IPS-15b (cell line): Measurements from ENCODE around the gene RASSF5.

Source experiments
- H3K27me3 ChIP-seq: one replicate; pipeline ENCODE4 v1.6.1; 2013; ENCODE audit warnings: low read length; ENCODE audit not compliant: control insufficient read depth, insufficient read depth
- H3K36me3 ChIP-seq: one replicate; pipeline ENCODE4 v1.6.1; 2013; ENCODE audit warnings: low read length; ENCODE audit not compliant: control insufficient read depth, insufficient read depth
- H3K4me1 ChIP-seq: one replicate; pipeline ENCODE4 v1.6.1; 2013; ENCODE audit warnings: mild to moderate bottlenecking, low read length; ENCODE audit not compliant: control insufficient read depth, insufficient read depth
- H3K4me3 ChIP-seq: one replicate; pipeline ENCODE4 v1.5.1; 2013; ENCODE audit warnings: low read depth, low read length
- H3K9ac ChIP-seq: one replicate; pipeline ENCODE4 v1.6.1; 2013; ENCODE audit warnings: low read depth, mild to moderate bottlenecking, low read length
- H3K9me3 ChIP-seq: one replicate; pipeline ENCODE4 v1.6.1; 2013; ENCODE audit warnings: mild to moderate bottlenecking, low read length; ENCODE audit not compliant: control insufficient read depth, insufficient read depth

The RASSF5 gene

DNA sequence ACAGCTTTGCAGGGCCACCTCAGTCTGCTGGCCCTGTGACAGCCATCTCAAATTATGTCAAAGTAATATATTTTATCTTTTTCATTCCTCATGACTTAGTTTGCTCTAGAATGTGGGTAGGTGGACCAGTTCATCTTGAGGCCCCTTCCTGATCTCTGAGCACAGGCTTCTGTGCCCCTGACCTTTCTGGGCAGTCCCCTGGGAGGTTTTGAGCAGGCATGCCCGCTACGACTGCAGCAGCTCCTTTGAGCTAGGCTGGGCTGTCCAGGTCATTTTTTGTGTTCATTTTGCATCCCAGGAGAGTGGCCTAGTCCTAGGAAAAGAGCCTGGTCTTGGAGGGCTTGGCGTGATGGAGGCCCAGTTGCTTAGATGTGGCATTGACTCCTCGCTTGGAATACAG lies 62.2 kb downstream of the RASSF5 start:
- Histone ChIP-seq H3K9ac (no peak overlapping the region), H3K36me3 (no peaks in the 10 kb centered on the region), H3K9me3 (no peaks in the 10 kb centered on the region), H3K4me3 (no peak overlapping the region), H3K4me1 (peaks cover 3% of the 10 kb centered on the region), H3K27me3 (peaks cover 6% of the 10 kb centered on the region)

DNA sequence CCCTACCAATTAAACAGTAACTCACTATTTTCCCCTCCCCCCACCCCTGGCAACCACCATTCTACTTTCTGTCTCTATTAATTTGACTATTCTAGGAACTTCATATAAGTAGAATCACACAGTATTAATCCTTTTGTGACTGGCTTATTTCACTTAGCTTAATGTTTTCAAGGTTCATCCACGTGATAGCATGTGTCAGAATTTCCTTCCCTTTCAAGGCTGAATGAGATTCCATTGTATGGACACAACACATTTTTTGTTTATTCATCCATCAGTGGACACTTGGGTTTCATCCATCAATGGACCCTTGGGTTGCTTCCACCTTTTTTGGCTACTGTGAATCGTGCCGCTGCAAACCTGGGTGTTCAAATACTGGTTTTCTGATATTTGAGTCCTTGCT lies 63.2 kb downstream of the RASSF5 start:
- peaks cover 3% of the 10 kb centered on the region for H3K4me1 ChIP-seq
- no peaks in the 10 kb centered on the region for H3K36me3 ChIP-seq
- H3K9ac ChIP-seq = no peak overlapping the region
- H3K4me3 ChIP-seq = no peak overlapping the region
- peaks cover 5% of the 10 kb centered on the region for H3K27me3 ChIP-seq
- no peaks in the 10 kb centered on the region for H3K9me3 ChIP-seq

DNA sequence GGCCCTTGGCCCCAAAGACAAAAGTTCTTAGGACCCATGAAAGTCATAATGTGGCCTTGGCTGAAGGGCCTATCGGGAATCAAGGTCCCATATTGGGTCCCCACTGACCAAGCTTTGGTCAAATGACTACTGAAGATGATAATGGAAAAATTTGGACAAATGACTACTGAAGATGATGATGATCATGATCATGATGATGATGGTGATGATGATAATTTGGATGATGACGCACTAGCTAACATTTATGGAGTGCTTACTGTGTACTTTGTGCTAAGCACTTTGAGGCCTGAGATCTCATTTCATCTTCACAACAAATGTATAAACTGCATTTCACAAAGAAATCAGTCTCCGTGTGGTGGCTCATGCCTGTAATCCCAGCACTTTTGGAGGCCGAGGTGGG lies 65.5 kb downstream of the RASSF5 start:
- H3K27me3 ChIP-seq = no peaks in the 10 kb centered on the region
- H3K9ac ChIP-seq = no peak overlapping the region
- H3K9me3 ChIP-seq = no peaks in the 10 kb centered on the region
- peaks cover 3% of the 10 kb centered on the region for H3K4me1 ChIP-seq
- no peak overlapping the region for H3K4me3 ChIP-seq
- H3K36me3 ChIP-seq = no peaks in the 10 kb centered on the region

DNA sequence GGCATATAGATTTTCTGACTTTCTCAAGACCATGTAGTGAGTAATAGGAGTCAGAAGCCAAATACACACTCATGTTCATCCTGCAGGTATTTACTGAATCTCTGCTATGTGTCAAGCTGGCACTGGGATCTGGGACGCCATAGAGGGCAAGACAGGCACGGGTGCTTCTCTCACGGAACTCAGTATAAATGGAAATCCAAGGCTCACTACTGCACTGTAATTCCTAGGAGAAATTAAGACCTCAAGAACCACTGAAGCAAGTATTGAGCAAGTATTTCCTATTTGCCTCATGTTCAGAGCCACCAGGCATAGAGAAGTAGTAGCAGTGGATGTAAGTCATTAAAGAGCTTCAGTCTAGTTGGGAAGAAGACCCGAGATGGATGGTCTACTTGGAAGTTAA lies 66.0 kb downstream of the RASSF5 start:
- Histone ChIP-seq H3K4me1 (peaks cover 3% of the 10 kb centered on the region), H3K4me3 (no peak overlapping the region), H3K27me3 (no peaks in the 10 kb centered on the region), H3K9ac (no peak overlapping the region), H3K9me3 (no peaks in the 10 kb centered on the region), H3K36me3 (no peaks in the 10 kb centered on the region)

DNA sequence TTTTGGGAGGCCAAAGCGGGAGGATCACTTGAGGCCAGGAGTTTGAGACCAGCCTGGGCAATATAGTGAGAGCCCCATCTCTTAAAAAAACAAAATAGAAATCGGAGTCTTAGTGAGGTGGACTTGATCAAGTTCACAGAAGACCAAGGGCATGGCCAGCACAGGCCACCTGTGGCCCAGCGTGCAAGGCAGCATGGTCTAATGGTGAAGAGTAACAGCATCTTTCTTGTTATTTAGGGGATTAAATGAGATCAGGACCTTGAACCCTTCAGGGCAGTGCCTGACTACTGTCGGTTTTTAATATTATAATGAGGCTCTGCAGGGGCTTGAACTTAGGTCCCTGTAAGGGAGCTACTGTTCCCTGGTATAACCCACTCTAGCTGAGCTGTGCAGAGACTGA lies 66.4 kb downstream of the RASSF5 start:
- H3K4me3 ChIP-seq = no peak overlapping the region
- peaks cover 3% of the 10 kb centered on the region for H3K4me1 ChIP-seq
- H3K9me3 ChIP-seq = no peaks in the 10 kb centered on the region
- no peaks in the 10 kb centered on the region for H3K27me3 ChIP-seq
- H3K9ac ChIP-seq = no peak overlapping the region
- no peaks in the 10 kb centered on the region for H3K36me3 ChIP-seq

DNA sequence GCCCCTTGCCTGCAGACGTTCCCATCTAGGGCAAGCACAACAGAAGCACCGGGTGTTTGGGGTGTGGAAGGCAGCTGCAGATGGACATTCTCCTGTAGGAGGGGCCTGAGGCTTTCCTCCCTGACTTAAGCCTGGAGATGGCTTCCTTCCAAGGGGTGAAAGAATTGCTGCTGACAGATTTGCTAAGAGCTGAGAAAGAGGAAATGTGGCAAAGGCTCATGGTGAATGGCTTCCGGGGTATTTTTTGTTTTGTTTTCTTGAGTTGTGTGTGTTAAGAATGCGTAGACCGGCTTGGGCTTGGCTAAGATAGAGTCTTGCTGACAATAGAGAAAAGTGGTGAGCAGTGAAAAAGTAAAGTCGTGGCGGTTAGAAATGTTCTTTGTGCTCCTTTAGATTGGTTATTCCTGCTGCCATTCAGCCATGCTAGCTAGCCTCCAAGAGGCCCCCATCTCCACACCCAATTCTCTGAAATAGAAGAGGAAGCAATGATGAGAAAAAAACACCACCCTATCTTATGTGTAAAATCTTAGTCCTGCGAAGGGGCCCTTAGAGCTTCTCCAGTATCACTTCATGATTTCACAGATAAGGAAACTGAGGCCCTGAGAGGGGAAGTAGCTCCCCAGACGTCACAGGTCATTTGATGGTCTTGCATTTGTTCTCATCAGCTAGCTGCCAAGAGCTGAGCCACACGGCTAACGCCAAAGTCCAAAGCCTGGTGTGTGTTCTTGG lies 68.0 kb downstream of the RASSF5 start:
- Histone ChIP-seq H3K9ac (no peak overlapping the region), H3K4me1 (no peaks in the 10 kb centered on the region)

DNA sequence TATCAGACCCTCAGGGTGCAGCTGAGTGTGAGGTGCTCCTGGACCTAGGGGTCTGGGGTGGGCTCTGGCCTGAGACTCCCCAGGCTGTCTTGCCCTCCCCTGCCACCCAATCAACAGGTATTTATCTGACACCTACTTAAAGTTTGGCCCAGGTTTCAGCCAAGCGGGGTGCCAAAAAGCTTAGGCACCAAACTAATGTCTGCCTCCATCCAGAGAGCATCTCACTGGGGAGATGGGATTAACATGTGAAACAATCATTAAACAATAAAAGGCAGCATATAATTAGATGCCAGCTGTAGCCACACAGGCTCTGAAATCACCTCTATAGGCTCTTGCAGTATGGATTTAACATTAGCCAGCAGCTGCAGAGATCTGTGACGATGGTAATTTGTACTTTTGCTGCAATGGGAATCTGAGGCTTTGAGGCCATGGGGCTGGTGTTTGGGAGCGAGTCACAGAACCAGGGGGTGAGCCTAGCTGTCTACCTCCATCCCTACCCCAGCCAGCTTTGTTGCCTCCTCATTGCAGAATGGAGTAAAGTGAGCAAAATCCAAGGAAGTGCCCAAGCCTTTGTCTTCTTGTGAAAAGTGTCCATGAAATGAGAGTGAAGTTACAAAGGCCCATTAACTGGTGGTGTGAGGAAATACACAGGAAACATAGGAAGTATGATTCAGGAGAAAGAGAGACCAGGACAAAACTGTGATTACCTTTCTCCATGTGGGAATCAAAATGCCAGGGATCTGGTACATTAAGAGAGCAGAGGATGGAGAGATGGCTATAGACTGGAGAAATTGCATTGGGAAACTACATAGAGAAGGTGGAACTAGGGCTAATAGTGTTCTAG lies 68.8 kb downstream of the RASSF5 start:
- no peaks in the 10 kb centered on the region for H3K36me3 ChIP-seq
- no peak overlapping the region for H3K4me3 ChIP-seq
- no peaks in the 10 kb centered on the region for H3K9me3 ChIP-seq
- H3K9ac ChIP-seq = no peak overlapping the region
- H3K27me3 ChIP-seq = no peaks in the 10 kb centered on the region
- no peaks in the 10 kb centered on the region for H3K4me1 ChIP-seq

More for the DNA sequence above, 68.0 kb downstream of the RASSF5 start:
- Histone ChIP-seq H3K4me3 (no peak overlapping the region), H3K27me3 (no peaks in the 10 kb centered on the region), H3K36me3 (no peaks in the 10 kb centered on the region), H3K9me3 (no peaks in the 10 kb centered on the region)

DNA sequence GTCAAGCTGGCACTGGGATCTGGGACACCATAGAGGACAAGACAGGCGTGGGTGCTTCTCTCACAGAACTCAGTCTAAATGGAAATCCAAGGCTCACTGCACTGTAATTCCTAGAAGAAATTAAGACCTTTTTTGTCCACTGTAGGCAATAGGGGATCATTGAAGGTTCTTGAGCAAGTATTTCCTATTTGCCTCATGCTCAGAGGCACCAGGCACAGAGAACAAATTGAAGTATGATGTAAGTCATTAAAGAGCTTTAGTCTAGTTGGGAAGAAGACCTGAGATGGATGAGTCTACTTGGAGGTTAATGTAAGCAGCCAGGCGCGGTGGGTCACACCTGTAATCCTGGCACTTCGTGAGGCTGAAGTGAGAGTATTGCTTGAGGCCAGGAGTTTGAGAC lies 70.3 kb downstream of the RASSF5 start:
- Histone ChIP-seq H3K36me3 (no peaks in the 10 kb centered on the region), H3K9me3 (no peaks in the 10 kb centered on the region), H3K9ac (no peak overlapping the region), H3K4me1 (no peaks in the 10 kb centered on the region), H3K4me3 (no peak overlapping the region), H3K27me3 (no peaks in the 10 kb centered on the region)

DNA sequence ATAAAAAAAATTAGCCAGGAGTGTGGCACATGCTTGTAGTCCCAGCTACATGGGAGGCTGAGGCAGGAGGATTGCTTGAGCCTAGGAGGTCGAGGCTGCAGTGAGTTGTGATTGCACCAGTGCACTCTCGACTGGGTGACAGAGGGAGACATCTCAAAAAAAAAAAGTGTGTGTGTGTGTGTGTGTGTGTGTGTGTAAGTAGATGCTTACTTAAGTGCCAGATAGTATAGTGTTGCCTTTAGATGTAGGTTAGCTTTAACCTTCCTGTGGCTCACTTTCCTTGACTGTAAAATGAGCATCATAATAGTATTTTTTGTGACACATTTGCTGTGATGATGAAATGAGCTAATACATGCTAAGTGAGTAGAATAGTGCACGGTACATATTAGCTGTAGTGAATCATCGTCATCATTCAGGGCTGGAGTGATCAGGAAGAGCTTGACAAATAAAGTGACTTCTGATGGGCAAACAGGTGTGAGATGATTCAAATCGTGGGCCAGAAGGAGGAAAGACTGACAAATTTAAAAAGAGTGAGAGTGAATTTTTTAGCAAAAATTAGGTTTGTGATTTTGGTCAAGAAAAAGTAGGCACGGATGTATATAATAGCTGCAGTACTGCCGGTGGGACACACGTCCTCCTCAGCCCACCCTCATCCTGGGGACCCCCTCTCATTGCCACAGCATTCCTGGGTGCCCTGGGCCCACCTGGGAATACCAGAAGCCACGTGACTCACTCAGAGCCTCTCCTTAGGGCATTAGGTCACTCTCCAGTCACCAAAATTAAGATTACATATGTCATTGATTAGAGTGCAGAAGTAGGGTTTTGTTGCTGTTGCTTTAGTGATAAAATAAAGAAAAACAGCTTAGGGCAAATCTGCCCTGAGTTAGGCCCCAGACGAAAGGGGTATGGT lies 71.0 kb downstream of the RASSF5 start:
- H3K4me1 ChIP-seq = no peaks in the 10 kb centered on the region
- H3K9ac ChIP-seq = no peak overlapping the region
- H3K9me3 ChIP-seq = no peaks in the 10 kb centered on the region
- H3K27me3 ChIP-seq = no peaks in the 10 kb centered on the region
- H3K36me3 ChIP-seq = no peaks in the 10 kb centered on the region
- no peak overlapping the region for H3K4me3 ChIP-seq

DNA sequence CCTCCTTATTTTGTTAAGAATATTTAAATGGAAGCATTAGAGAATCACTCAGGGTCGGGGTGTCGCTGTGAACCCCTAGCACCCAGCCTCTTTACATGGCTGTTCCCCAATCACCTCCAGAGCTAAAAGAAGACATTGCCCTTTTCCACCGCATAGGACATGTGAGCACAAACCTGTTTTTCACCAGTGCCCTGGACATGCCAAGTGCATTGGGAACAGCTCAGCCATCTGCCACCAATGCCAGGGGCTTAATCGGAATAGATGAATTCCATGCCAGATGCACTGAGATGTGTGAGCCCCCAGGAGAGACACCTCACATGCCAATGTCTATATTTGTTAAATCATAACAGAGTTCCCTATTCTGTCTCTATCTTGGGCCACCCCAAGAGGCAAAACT lies 71.6 kb downstream of the RASSF5 start:
- H3K4me1 ChIP-seq = no peaks in the 10 kb centered on the region
- no peaks in the 10 kb centered on the region for H3K36me3 ChIP-seq
- no peaks in the 10 kb centered on the region for H3K27me3 ChIP-seq

DNA sequence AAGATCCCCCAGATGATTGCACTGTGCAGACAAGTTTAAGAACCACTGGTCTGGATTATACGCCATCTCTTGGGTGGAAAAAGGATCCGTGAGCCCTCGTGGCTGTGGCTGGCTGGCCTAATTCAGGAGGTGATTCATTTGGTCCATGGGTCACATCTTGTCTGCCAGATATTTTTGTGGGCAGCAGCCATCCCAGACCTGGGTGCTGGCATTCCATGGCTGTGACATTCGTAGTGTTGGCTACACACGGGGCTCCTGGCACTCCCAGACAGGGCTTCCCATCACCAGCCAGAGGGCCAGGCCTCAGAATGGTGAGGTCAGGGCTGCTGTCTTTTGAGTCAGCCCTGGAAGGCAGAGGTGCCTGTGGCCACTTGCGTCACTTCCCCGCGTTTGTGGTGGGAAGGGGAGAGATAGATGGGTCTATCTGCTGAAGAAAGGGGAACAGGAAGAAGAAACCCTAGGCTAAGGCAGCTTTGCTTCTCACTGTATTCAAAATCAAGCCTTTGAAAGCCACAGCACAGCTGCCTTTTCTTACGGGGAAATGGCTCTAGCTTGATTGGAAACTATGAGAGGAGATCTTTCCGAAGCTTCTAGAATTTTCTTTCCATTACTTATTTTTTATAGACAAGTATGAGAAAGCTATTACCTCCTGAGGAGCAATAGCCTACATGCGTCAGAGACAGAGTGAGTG lies 72.6 kb downstream of the RASSF5 start:
- H3K36me3 ChIP-seq = no peaks in the 10 kb centered on the region
- H3K9me3 ChIP-seq = no peaks in the 10 kb centered on the region
- H3K4me3 ChIP-seq = no peak overlapping the region
- H3K4me1 ChIP-seq = no peaks in the 10 kb centered on the region
- no peak overlapping the region for H3K9ac ChIP-seq
- H3K27me3 ChIP-seq = no peaks in the 10 kb centered on the region

More for the DNA sequence above, 71.6 kb downstream of the RASSF5 start:
- H3K9ac ChIP-seq = no peak overlapping the region
- no peaks in the 10 kb centered on the region for H3K9me3 ChIP-seq
- no peak overlapping the region for H3K4me3 ChIP-seq
